GM18870 (cell line): ENCODE results near the gene PDPK1.
"Not testable (repeated sequence)": the region's sequence is repeated elsewhere in the genome, so short reads cannot be mapped to it uniquely, and the experiment has no call there.

Experiments
- ATAC-seq: cut with Tn5 transposase; IDR thresholded peaks from one replicate; pipeline ENCODE4 v1.9.1; 2021; ENCODE audit warnings: moderate library complexity; ENCODE audit not compliant: unreplicated experiment

PDPK1 gene

GRCh38 chr16:2539845-2540458, 2.1 kb downstream of the PDPK1 start:
- not testable (repeated sequence) for ATAC-seq

- ATAC-seq: not testable (repeated sequence)
Observed at GRCh38 chr16:2540912-2541311, 3.1 kb downstream of the PDPK1 start.

GRCh38 chr16:2541409-2541808, 3.6 kb downstream of the PDPK1 start:
- ATAC-seq: not testable (repeated sequence)

GRCh38 chr16:2543771-2544170, 6.0 kb downstream of the PDPK1 start:
- not testable (repeated sequence) for ATAC-seq

- not testable (repeated sequence) for ATAC-seq
Observed at GRCh38 chr16:2550283-2550878, 12.6 kb downstream of the PDPK1 start.

GRCh38 chr16:2551420-2551889, 13.6 kb downstream of the PDPK1 start:
- ATAC-seq: not testable (repeated sequence)

GRCh38 chr16:2554709-2555425, 17.0 kb downstream of the PDPK1 start:
- not testable (repeated sequence) for ATAC-seq

- ATAC-seq: not testable (repeated sequence)
Observed at GRCh38 chr16:2557150-2557549, 19.3 kb downstream of the PDPK1 start.

GRCh38 chr16:2560131-2560797, 22.4 kb downstream of the PDPK1 start:
- ATAC-seq: not testable (repeated sequence)

- ATAC-seq: not testable (repeated sequence)
Observed at GRCh38 chr16:2560798-2561133, 22.9 kb downstream of the PDPK1 start.

- ATAC-seq: not testable (repeated sequence)
Observed at GRCh38 chr16:2567506-2567905, 29.7 kb downstream of the PDPK1 start.

GRCh38 chr16:2568573-2568972, 30.8 kb downstream of the PDPK1 start:
- ATAC-seq: not testable (repeated sequence)

GRCh38 chr16:2572704-2573103, 34.9 kb downstream of the PDPK1 start:
- ATAC-seq: not testable (repeated sequence)

- ATAC-seq: not testable (repeated sequence)
Observed at GRCh38 chr16:2575839-2576238, 38.0 kb downstream of the PDPK1 start.

GRCh38 chr16:2577044-2577443, 39.2 kb downstream of the PDPK1 start:
- ATAC-seq: not testable (repeated sequence)

GRCh38 chr16:2578905-2579304, 41.1 kb downstream of the PDPK1 start:
- ATAC-seq: not testable (repeated sequence)

GRCh38 chr16:2580143-2580542, 42.3 kb downstream of the PDPK1 start:
- not testable (repeated sequence) for ATAC-seq

GRCh38 chr16:2580818-2581217, 43.0 kb downstream of the PDPK1 start:
- ATAC-seq: not testable (repeated sequence)

- no peak for ATAC-seq
Observed at GRCh38 chr16:2584729-2585650, 47.2 kb downstream of the PDPK1 start.

GRCh38 chr16:2585651-2586081, 47.8 kb downstream of the PDPK1 start:
- ATAC-seq: no peak
